GM18526 (cell line): Measurements from ENCODE around the gene ZNF570.

Experiments used
- POLR2A ChIP-seq: IDR thresholded peaks from 3 replicates; pipeline ENCODE4 v1.6.1; 2011; ENCODE audit not compliant: insufficient read length; ENCODE audit errors: extremely low read depth

The ZNF570 gene

GRCh38 chr19:37519890-37520289 is 50.7 kb downstream of the ZNF570 start:
- no peak for TF ChIP-seq POLR2A

- TF ChIP-seq POLR2A = no peak
Observed at GRCh38 chr19:37537391-37537947, 68.3 kb downstream of the ZNF570 start.
